NCI-H1092 treated with DMSO at 0.1 percent for 48 hours (cell line): Measurements from ENCODE around the gene ALG3.

ENCODE experiments used
- DNase-seq: peaks from one replicate; lab custom pipeline; 2025; lab: John Stamatoyannopoulos, UW

The ALG3 gene

DNA sequence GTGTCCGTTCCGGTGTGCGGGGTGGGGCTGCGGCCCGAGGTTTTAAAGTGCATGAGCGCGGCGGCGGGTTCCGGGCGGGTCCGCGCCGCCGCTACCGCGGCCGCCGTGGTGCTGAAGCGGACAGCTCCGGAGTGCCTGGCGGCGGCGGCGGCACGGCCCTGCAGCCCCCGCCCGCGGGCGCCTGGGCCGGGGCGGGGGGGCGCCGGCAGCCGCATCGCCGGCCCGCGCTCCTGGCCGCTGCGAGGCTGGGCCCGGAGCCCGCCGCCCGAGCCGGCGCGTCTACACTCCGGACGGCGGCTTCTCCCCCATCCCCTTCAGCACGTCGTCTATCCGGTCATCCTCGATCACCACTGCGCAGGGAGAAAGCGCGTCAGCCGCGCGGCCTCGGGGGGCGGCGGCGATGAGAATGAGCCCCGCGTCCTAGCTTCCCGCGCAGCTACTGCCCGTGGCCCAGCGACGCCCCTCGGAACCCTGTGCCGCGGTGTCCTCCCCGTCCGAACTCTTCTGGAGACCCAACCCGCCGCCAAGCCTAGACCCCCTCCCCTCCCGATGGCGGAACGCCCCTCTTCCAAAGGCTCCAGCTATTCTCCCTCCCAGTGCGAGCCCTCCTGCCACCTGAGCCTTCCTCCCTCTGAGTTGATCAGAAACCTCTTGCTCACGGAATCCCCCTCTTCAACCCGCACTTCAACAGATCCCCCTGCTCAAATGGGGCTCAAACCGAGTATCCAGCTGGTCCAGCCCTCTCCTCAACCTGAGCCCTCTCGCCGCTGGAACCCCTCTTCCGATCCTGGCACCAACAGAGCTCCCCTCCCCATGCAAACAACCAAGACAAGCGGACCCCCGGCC, 11.3 kb upstream of the ALG3 start:
- DNase-seq, result peak; percentile 27

DNA sequence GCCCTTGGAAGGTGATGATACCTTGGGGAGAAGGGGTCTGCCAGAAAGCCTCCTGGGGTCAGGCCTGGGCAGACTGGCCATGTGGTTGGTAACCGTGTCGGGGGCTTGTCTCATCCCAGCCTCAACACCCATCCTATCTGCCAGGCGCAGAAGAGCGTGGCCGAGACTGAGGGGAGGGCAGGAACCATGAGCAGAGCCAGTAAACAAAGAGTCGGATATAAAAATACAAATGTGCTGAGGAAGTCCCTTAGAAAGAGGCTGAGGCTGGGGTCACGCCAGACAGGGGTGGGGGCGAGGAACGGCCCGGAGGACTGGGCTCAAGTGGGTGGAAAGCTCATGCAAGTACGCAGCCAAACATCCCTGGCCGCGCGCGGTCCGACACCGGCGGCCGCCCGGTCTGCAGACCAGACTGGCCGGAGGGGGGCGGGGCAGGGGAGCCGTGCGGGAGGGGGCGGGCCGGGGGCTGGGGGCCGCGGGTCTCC, 10.7 kb upstream of the ALG3 start:
- DNase-seq, result no peak

DNA sequence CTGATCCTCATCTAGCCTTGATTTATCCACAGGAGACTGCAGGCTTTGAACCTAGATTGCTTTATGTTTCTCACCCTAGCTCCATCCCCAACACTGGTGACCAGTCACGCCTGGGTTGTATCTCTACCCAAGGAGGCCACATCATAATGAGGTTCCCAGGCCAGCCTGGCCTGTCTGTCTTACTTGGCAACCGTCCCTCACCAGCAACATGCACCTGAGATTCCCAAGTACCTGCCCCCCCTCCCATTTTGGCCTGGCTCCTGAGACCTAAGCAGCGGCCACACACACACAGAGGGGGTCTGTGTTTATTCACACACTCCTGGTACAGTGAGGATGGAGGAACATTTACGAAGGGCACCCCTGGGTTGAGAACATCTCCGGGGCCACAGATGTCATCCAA, 10.2 kb upstream of the ALG3 start:
- no peak for DNase-seq

DNA sequence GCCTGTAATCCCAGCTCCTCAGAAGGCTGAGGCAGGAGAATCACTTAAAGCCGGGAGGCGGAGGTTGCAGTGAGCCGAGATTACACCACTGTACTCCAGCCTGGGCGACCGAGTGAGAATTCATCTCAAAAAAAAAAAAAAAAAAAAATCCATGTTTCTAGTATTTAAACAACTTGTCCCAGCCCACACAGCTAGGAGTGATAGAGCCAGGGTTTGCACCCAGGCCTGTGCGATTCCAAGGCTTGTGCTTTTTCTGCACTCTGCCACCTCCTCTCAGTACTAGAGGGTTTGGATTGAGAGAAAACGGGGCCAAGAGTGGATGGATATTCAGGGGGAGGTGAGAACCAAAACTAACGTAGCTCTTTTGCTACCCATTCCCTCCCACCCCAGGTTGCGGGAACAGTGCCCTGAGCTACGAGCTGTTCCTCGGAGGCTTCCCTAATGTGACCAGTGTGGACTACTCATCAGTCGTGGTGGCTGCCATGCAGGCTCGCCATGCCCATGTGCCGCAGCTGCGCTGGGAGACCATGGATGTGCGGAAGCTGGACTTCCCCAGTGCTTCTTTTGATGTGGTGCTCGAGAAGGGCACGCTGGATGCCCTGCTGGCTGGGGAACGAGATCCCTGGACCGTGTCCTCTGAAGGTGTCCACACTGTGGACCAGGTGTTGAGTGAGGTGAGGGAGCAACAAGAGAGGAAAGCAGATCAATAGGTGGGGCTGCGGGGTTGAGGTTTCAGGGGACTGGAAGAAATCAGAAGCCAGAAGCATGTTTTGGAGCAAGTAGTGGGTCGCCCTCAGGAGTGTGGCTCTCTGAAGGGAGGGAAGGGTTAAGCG, 8.5 kb upstream of the ALG3 start:
- no peak for DNase-seq

DNA sequence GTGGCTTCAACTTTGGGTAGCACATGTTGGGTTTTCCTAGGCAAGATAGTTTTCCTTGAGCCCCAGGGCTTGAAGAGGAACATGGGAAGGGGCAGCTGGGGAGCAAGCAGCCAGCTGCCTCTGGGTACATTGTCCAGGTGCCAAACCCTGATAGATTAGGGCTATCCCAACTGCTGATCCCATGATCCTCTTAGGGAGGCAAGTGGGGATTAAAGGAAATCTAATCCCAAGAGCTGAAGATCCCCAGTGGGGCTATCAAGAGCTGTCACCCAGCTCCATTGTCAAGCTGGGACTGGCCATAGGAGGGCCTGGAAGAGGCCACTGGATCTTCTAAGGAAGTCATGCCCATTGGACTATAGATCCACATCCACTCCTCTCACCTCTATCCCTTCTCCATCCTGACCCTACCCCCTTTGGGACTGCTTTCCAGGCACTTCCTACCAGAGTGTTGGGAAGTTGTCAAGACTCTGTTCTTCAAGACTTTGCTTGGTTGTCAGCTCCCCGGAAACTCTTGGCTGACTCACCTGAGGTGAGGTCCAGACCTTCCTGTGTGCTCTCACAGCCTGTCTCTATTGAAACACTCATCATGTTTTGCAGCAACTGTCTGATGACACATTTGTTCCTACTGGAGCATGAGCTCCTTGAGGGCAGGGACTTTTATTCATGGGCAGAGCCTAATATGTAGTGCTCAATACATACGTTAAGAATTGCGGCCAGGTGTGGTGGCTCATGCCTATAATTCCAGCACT, 6.7 kb upstream of the ALG3 start:
- no peak for DNase-seq

DNA sequence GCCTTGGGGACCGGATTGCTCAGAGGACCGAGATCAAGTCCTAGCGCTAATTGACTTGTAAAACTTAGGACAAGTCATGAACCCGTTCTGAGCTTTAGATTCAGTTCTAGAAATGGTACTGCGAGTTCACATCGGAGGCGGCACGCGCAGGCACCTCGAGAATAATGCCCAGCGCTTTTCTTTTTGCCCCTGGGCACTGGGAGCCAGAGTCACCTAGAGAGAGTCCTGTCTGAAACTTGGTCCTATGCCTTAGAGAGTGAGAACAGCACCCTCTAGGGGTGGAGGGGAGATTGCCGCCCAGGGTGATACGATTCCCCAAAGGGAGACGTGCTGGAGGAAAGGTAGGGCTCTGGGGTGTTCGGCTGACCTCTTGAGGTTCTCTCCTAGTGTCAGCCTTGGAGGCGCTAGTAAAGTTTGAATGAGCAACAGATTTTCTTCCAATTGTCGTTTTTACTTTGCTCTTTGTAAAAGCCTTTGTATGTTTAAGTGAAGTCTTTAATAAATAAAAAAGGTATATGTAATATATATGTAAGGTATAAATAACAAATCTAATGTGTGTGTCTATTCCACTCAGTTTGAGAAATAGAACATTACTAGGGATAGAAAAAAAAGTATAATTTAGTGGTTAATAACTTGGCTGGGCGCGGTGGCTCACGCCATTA, 1.5 kb upstream of the ALG3 start:
- peak; percentile 90 for DNase-seq

DNA sequence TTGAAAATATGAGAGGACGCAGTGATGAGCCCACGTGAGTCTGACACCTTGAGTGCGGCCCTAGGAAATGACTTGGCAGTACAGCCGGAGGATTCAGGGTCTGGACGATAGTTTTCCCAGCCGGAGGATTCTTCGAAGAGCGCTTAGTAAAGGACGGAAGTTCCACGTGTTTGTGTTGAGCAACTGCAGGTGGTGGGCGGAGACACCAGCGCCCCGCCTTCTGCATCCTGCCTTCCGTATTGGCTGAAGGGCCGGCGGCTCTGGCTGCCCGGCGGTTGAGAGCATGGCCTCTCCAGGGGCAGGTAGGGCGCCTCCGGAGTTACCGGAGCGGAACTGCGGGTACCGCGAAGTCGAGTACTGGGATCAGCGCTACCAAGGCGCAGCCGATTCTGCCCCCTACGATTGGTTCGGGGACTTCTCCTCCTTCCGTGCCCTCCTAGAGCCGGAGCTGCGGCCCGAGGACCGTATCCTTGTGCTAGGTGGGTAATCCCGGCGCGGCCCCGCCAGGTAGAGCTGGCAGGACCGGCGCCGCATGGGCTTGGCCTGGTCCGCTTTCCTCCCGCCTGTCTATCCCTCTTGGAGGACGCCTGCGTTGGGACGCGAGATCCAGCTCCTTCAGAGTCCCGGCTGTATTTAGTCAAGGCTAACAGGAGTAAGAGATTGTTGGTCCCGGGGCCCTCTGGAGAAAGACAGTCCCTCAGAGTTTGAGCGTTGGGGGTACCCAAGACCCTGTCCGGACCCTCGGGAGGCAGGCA, 827 bp upstream of the ALG3 start, which contains the start of gene EEF1AKMT4:
EEF1AKMT4 (plus strand) TSS at position 261 of the 755 bp plus-strand sequence; CDS start at position 284, 23 bp downstream.
- peak; percentile 99 for DNase-seq

DNA sequence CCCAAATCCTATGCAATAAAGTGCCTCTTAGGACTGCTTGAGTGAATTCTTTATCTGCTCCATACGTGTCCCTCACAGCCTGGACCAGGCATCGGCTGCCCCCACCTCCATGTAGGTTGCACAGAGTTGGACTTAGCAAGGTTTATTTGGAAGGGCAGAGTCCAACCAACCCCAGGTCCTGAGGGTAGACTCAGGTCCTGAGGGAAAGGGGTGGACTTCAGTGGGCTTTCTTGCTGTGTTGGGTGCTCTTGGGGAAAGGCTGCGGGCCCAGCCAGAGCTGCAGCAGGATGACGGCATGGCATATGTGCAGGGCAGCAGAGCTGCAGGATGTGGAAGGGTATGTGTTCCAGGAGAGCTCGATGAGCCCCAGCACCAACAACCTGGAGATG, 6.5 kb downstream of the ALG3 start:
- DNase-seq, result no peak

DNA sequence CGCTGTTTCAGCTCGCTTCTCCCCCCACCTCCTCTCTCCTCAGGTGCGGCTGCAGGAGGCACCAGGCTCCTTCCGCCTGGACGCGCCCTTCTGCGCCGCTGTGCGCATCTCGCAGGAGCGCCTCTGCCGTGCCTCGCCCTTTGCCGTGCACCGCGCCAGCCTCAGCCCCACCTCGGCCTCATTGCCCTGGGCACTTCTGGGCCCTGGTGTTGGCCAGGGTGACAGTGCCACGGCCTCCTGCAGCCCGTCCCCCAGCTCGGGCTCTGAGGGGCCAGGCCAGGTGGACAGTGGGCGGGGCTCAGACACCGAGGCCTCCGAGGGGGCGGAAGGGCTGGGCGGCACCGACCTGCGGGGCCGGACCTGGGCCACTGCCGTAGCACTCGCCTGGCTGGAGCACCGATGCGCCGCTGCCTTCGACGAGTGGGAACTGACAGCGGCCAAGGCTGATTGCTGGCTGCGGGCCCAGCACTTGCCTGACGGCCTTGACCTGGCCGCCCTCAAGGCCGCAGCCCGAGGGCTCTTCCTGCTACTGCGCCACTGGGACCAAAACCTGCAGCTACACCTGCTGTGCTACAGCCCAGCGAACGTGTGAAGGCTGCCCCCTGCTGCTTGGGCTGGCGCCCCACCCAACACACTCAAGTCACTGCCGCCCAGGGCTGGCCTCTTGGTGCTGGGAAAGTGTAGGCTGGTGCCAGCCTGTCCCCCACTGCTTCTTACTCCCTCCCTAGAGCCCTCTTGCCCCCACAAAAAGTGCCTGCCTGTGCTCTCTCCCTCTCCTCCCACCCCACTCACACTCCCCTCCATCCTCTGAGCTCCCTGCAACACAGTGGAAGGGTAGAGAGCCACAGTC, 7.1 kb downstream of the ALG3 start:
- no peak for DNase-seq

DNA sequence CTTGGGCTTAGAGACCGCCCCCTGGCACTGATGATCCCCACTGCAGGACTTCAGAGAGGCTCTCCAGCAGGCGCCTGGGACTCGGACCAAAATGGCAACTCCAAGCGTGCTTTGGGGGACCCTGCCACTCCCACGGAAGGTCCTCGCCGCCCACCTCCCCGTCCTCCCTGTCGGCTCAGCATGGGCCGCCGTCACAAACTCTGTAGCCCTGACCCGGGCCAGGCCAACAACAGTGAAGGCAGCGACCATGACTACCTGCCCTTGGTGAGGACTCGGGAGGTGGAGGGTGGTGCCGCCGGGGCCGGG, 7.7 kb downstream of the ALG3 start:
- no peak for DNase-seq

DNA sequence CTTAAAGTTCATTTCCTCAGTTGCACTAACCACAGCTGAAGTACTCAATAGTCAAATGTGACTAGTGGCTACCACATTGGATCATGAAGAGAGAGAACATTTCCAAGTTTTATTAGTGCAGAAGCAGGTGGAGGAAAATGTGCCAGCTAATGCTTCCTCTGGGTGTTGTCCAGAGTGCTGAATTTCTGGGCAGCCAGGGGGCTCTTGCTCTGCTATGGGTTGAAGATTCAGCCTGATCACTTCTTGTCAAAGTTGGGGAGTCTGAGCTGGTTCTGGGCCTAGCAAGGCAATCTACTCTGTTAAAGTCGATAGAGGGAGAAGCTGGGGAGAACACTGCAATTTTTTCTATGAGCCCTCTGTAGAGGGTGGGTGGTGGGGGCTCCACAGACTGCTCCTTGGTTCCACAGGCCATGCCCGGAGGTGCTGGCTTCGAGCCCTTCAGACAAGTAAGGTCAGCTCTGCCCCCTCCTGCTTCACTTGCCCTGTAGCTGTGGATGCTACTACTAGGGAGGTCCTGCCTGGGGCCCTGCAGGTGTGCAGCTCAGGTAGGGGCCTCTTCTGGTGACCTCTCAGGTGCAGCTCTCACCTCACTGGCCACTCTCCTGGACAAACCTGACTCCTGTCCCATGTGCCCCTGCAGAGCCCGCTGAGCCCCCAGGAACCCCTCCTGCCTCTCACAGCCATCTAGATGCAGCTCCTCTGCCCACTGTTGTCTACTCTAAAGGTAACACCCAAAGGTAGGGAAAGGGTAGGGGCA, 8.2 kb downstream of the ALG3 start:
- DNase-seq, result no peak

DNA sequence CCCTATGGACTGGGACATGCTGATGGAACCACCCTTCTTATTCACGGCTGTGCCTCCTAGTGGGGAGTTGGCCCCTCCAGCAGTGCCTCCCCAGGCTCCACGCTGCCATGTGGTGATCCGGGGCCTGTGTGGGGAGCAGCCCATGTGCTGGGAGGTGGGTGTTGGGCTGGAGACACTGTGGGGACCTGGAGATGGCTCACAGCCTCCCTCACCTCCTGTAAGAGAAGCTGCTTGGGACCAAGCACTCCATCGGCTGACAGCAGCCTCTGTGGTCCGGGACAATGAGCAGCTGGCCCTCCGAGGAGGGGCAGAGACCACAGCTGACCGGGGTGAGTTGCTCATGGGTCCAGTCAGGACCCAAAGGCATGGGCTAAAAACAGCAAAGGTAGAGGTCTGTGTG, 9.1 kb downstream of the ALG3 start:
- no peak for DNase-seq

DNA sequence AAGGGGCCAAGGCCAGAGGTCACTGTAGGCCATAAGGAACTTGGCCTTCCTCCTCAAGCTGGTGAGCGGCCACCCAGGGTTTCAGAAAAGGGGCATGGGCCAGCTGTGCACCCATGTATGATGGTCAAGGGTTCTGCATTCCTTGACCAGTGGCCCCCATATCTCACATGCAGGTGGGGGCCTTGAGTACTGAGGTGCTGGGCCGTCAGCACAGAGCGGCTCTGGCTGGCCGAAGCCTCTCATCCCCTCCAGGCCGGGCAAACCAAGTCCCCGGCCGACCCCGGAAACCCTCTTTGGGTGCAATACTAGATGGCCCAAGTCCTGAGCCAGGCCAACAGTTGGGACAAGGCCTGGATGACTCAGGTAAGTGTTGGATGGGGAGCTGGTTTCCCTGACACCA, 9.5 kb downstream of the ALG3 start:
- no peak for DNase-seq

DNA sequence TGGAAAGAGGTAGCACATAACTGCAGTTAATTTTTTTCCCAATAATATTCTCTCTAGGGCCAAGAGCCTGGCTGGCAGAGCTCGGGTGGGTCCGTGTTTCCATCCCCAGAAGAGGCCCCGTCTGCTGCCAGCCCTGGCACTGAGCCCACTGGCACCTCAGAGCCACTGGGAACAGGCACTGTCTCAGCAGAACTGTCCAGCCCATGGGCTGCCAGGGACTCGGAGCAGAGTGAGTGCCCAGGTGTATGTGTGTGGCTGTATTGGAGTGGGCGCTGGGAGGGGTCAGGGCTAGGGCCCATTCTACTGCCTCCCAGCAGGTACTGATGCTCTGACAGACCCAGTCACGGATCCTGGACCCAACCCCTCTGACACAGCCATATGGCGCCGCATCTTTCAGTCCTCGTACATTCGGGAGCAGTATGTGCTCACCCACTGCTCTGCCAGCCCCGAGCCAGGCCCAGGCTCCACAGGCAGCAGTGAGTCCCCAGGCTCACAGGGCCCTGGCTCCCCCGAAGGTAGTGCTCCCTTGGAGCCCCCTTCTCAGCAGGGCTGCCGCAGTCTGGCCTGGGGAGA, 10.4 kb downstream of the ALG3 start:
- DNase-seq, result no peak

DNA sequence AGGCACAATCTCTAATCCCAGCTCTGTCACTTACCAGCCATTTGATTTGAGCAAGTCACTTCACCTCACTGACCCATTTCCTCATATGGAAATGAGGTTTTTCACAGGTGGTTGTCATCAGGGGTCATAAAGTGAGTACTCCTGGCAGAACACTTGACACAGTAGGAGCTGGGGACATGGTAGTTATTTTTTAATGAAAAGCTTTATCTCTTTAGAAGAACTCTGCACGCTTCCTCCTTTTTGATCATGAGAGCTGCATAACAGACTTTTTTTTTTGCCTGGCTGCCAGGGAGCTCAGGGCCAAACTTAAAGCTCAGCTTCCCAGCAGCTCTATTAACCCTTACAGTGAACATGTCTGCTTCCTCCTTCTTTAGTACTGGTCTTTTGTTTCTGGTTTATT, 11.0 kb downstream of the ALG3 start:
- no peak for DNase-seq

DNA sequence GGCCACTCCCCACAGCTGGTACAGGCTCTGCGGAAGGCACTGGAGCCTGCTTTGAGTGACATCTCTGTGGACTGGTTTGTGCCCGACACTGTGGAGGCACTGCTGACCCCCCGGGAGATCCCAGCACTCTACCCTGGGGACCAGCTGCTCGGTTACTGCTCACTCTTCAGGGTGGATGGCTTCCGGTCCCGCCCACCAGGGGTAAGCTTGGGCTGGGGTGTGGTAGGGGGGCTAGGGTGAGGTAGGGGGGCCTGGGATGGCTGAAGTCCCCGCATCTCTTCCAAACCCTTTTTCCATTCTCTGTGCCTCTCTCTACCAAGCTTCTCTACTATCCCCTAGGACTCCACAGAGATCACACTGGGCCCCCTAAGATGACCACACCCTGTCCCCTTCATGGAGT, 11.6 kb downstream of the ALG3 start:
- no peak for DNase-seq

DNA sequence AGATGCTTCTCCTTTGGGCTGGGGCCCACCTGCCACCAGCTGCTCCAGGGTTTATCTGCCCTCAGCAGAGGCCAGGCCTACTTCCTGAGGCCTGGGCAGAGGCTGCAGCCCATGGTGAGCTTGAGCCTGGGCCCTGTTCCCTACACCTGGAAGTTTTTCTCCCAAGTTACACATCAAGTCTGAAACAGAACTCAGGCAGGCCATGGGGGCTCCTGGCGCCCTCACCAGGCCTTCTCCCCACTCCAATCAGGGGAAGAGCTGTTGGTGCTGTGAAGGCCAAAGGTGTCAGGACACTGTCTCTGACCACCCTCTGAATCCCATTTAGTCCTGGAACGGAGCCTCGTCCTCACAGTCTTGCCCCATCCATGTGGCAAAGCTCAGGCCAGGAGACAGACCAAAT, 12.1 kb downstream of the ALG3 start:
- DNase-seq, result no peak

DNA sequence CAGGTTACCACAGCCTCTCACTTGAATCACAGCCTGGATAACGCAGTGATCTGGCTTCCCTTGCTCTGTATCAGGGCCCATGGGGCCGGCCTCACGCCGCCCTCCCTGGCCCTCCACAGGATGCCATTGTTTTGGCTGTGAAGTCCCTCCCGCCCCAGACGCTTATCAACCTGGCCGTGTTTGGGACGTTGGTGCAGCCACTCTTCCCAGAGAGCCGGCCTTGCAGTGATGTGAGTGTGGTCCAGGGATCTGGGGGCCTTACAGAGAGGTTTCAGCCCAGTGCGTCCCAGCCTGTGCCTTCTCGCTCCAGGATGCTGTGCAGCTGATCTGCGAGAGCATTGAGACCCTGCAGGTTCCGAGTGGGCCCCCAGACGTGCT, 12.7 kb downstream of the ALG3 start:
- DNase-seq, result no peak

DNA sequence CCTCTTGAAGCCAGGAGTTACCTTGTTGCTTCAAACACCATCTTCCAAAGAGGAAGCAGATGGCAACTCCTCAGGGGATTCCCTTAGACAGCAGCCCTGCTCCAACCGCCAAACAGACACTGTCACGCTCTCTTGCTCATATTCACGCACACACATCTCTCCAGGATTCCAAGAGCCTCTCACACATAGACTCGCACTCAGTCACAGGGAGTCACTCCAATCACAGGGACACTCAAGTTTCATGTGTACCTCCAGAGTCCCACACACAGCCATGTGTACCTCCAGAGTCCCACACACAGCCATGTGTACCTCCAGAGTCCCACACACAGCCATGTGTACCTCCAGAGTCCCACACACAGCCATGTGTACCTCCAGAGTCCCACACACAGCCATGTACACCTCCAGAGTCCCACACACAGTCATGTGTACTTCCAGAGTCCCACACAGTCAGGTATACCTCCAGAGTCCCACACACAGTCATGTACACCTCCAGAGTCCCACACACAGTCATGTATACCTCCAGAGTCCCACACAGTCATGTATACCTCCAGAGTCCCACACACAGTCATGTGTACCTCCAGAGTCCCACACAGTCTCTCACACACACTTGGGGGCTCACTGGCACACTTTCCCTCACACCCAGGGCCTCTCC, 13.3 kb downstream of the ALG3 start:
- no peak for DNase-seq
